ENCODE measurements around the gene CYSLTR2. TPM values are rescaled to one million over a fixed set of nuclear protein-coding genes. Genes with fewer than 3 reads are reported as not detected.
"Not testable (repeated sequence)": the region's sequence is repeated elsewhere in the genome, so short reads cannot be mapped to it uniquely, and the experiment has no call there.

CYSLTR2 gene
- polyA plus RNA-seq, 4 donors = 0.31 to 0.65 (median 0.61) TPM

- DNase-seq (ENCODE audit: low read depth in 4 of 4, low spot score in 2 of 4) = peak in 3 of 4 donors; percentile 11 to 50 (median 27)
These were observed 33.0 kb downstream of the CYSLTR2 start for GRCh38 chr13:48686636-48687210.

- DNase-seq (ENCODE audit: low read depth in 4 of 4, low spot score in 2 of 4) = no peak
These were observed 33.5 kb downstream of the CYSLTR2 start for GRCh38 chr13:48687249-48687648.

- no peak for DNase-seq (ENCODE audit: low read depth in 4 of 4, low spot score in 2 of 4)
These were observed 40.3 kb downstream of the CYSLTR2 start for GRCh38 chr13:48693998-48694397.

GRCh38 chr13:48695776-48696175, 42.0 kb downstream of the CYSLTR2 start:
- DNase-seq (ENCODE audit: low read depth in 4 of 4, low spot score in 2 of 4) = no peak

- not testable (repeated sequence) for DNase-seq (ENCODE audit: low read depth in 4 of 4, low spot score in 2 of 4)
These were observed 42.9 kb downstream of the CYSLTR2 start for GRCh38 chr13:48696676-48697075.

GRCh38 chr13:48707405-48707804, 53.7 kb downstream of the CYSLTR2 start:
- DNase-seq (ENCODE audit: low read depth in 4 of 4, low spot score in 2 of 4) = no peak

- no peak for DNase-seq (ENCODE audit: low read depth in 4 of 4, low spot score in 2 of 4)
These were observed 55.0 kb downstream of the CYSLTR2 start for GRCh38 chr13:48708764-48709163.

GRCh38 chr13:48709213-48709612, 55.5 kb downstream of the CYSLTR2 start:
- DNase-seq (ENCODE audit: low read depth in 4 of 4, low spot score in 2 of 4) = no peak

- DNase-seq (ENCODE audit: low read depth in 4 of 4, low spot score in 2 of 4) = no peak
These were observed 56.4 kb downstream of the CYSLTR2 start for GRCh38 chr13:48710160-48710559.

GRCh38 chr13:48712141-48712540, 58.4 kb downstream of the CYSLTR2 start:
- no peak for DNase-seq (ENCODE audit: low read depth in 4 of 4, low spot score in 2 of 4)

GRCh38 chr13:48715977-48716376, 62.2 kb downstream of the CYSLTR2 start:
- no peak for DNase-seq (ENCODE audit: low read depth in 4 of 4, low spot score in 2 of 4)

- DNase-seq (ENCODE audit: low read depth in 4 of 4, low spot score in 2 of 4) = no peak
These were observed 66.9 kb downstream of the CYSLTR2 start for GRCh38 chr13:48720621-48721020.

- DNase-seq (ENCODE audit: low read depth in 4 of 4, low spot score in 2 of 4) = no peak
These were observed 69.4 kb downstream of the CYSLTR2 start for GRCh38 chr13:48723168-48723567.

GRCh38 chr13:48725271-48725670, 71.5 kb downstream of the CYSLTR2 start:
- DNase-seq (ENCODE audit: low read depth in 4 of 4, low spot score in 2 of 4) = peak in 1 of 4 donors; percentile 46

GRCh38 chr13:48726711-48727110, 73.0 kb downstream of the CYSLTR2 start:
- DNase-seq (ENCODE audit: low read depth in 4 of 4, low spot score in 2 of 4) = peak in 2 of 4 donors; percentile 41 to 53

- peak in 1 of 4 donors; percentile 41 for DNase-seq (ENCODE audit: low read depth in 4 of 4, low spot score in 2 of 4)
These were observed 73.7 kb downstream of the CYSLTR2 start for GRCh38 chr13:48727241-48728011.

- DNase-seq (ENCODE audit: low read depth in 4 of 4, low spot score in 2 of 4) = no peak
These were observed 74.5 kb downstream of the CYSLTR2 start for GRCh38 chr13:48728226-48728625.

GRCh38 chr13:48728876-48729275, 75.1 kb downstream of the CYSLTR2 start:
- no peak for DNase-seq (ENCODE audit: low read depth in 4 of 4, low spot score in 2 of 4)

- no peak for DNase-seq (ENCODE audit: low read depth in 4 of 4, low spot score in 2 of 4)
These were observed 76.1 kb downstream of the CYSLTR2 start for GRCh38 chr13:48729856-48730255.

GRCh38 chr13:48731001-48731658, 77.4 kb downstream of the CYSLTR2 start:
- no peak for DNase-seq (ENCODE audit: low read depth in 4 of 4, low spot score in 2 of 4)

GRCh38 chr13:48731957-48732569, 78.3 kb downstream of the CYSLTR2 start:
- DNase-seq (ENCODE audit: low read depth in 4 of 4, low spot score in 2 of 4) = no peak

Measured in left renal cortex interstitium (tissue), 4 donors.